SK-N-SH treated with all-trans-retinoic acid at 6 μM for 48 hours (cell line): ENCODE results near the gene GPR137.

Source experiments
- ATAC-seq: fragments of 200-7000 bp; cut with Tn5 transposase; 3 replicates; pipeline ENCODE4 v1.9.1; 2020; ENCODE audit warnings: mild to moderate bottlenecking, moderate library complexity
- ARNTL ChIP-seq: fragments of 450-650 bp; formaldehyde crosslinking; IDR thresholded peaks from 2 replicates; pipeline ENCODE4 v1.5.0; 2020; ENCODE audit warnings: low read depth, mild to moderate bottlenecking, moderate library complexity, borderline replicate concordance
- BACH2 ChIP-seq: fragments of 250-450 bp; sonication (Bioruptor Pico); IDR thresholded peaks from 2 replicates; pipeline ENCODE4 v1.9.0; 2021; ENCODE audit warnings: mild to moderate bottlenecking, borderline replicate concordance
- CREB5 ChIP-seq: fragments of 250-450 bp; sonication (Bioruptor Pico); IDR thresholded peaks from 2 replicates; pipeline ENCODE4 v1.5.1; 2020; ENCODE audit warnings: low read depth, mild to moderate bottlenecking, moderate library complexity
- CSDC2 ChIP-seq: fragments of 250-450 bp; sonication (Bioruptor Pico); IDR thresholded peaks from 2 replicates; pipeline ENCODE4 v1.5.0; 2020; ENCODE audit warnings: mild to moderate bottlenecking, moderate library complexity
- ESRRG ChIP-seq: fragments of 250-450 bp; sonication (Bioruptor Pico); IDR thresholded peaks from 2 replicates; pipeline ENCODE4 v1.6.1; 2021; ENCODE audit warnings: mild to moderate bottlenecking
- GLIS3 ChIP-seq: fragments of 250-450 bp; sonication (Bioruptor Pico); IDR thresholded peaks from 2 replicates; pipeline ENCODE4 v1.5.0; 2020; ENCODE audit warnings: mild to moderate bottlenecking, moderate library complexity
- ISL1 ChIP-seq: fragments of 250-450 bp; sonication (Bioruptor Pico); IDR thresholded peaks from 2 replicates; pipeline ENCODE4 v2.1.2; 2022; ENCODE audit warnings: mild to moderate bottlenecking, moderate library complexity
- OSR1 ChIP-seq: fragments of 250-450 bp; sonication (Bioruptor Pico); IDR thresholded peaks from 2 replicates; pipeline ENCODE4 v1.8.0; 2022; ENCODE audit warnings: moderate library complexity, mild to moderate bottlenecking, inconsistent platforms
- PATZ1 ChIP-seq: fragments of 250-450 bp; sonication (Bioruptor Pico); IDR thresholded peaks from 2 replicates; pipeline ENCODE4 v1.8.0; 2020; ENCODE audit warnings: mild to moderate bottlenecking, moderate library complexity, borderline replicate concordance
- POU6F1 ChIP-seq: fragments of 250-450 bp; sonication (Bioruptor Pico); IDR thresholded peaks from 2 replicates; pipeline ENCODE4 v1.8.0; 2021; ENCODE audit warnings: low read depth, mild to moderate bottlenecking, moderate library complexity, borderline replicate concordance
- PPARA ChIP-seq: fragments of 250-450 bp; sonication (Bioruptor Pico); IDR thresholded peaks from 2 replicates; pipeline ENCODE4 v1.5.0; 2020; ENCODE audit warnings: mild to moderate bottlenecking, borderline replicate concordance
- RARB ChIP-seq: fragments of 250-450 bp; sonication (Bioruptor Pico); IDR thresholded peaks from 2 replicates; pipeline ENCODE4 v1.8.0; 2021; ENCODE audit warnings: mild to moderate bottlenecking, moderate library complexity
- SNAI2 ChIP-seq: fragments of 250-450 bp; sonication (Bioruptor Pico); IDR thresholded peaks from 2 replicates; pipeline ENCODE4 v1.5.0; 2020; ENCODE audit warnings: mild to moderate bottlenecking, moderate library complexity
- TCF4 ChIP-seq: fragments of 250-450 bp; sonication (Bioruptor Pico); IDR thresholded peaks from 2 replicates; pipeline ENCODE4 v1.8.0; 2021; ENCODE audit warnings: mild to moderate bottlenecking, moderate library complexity, borderline replicate concordance
- TOX ChIP-seq: fragments of 250-450 bp; sonication (Bioruptor Pico); IDR thresholded peaks from 2 replicates; pipeline ENCODE4 v1.8.0; 2021; ENCODE audit warnings: mild to moderate bottlenecking, moderate library complexity, borderline replicate concordance
- TSHZ2 ChIP-seq: fragments of 250-450 bp; sonication (Bioruptor Pico); IDR thresholded peaks from 2 replicates; pipeline ENCODE4 v1.5.0; 2020; ENCODE audit warnings: mild to moderate bottlenecking, moderate library complexity
- ZC3H10 ChIP-seq: fragments of 250-450 bp; sonication (Bioruptor Pico); IDR thresholded peaks from 2 replicates; pipeline ENCODE4 v1.5.1; 2021; ENCODE audit warnings: mild to moderate bottlenecking, moderate library complexity
- ZFP3 ChIP-seq: fragments of 250-450 bp; sonication (Bioruptor Pico); IDR thresholded peaks from 2 replicates; pipeline ENCODE4 v1.5.0; 2020; ENCODE audit warnings: mild to moderate bottlenecking, moderate library complexity
- ZFP30 ChIP-seq: fragments of 450-650 bp; formaldehyde crosslinking; IDR thresholded peaks from 2 replicates; pipeline ENCODE4 v1.5.0; 2022; ENCODE audit warnings: mild to moderate bottlenecking, moderate library complexity
- ZNF565 ChIP-seq: fragments of 450-650 bp; formaldehyde crosslinking; conservative IDR thresholded peaks from 2 replicates; pipeline ENCODE4 v1.5.0; 2020; ENCODE audit warnings: low read depth, mild to moderate bottlenecking, moderate library complexity
- ZNF70 ChIP-seq: fragments of 450-650 bp; formaldehyde crosslinking; IDR thresholded peaks from 2 replicates; pipeline ENCODE4 v1.5.0; 2020; ENCODE audit warnings: mild to moderate bottlenecking, moderate library complexity
- ZNF8 ChIP-seq: fragments of 450-650 bp; formaldehyde crosslinking; IDR thresholded peaks from 2 replicates; pipeline ENCODE4 v1.5.0; 2020; ENCODE audit warnings: mild to moderate bottlenecking, moderate library complexity

Gene GPR137

DNA sequence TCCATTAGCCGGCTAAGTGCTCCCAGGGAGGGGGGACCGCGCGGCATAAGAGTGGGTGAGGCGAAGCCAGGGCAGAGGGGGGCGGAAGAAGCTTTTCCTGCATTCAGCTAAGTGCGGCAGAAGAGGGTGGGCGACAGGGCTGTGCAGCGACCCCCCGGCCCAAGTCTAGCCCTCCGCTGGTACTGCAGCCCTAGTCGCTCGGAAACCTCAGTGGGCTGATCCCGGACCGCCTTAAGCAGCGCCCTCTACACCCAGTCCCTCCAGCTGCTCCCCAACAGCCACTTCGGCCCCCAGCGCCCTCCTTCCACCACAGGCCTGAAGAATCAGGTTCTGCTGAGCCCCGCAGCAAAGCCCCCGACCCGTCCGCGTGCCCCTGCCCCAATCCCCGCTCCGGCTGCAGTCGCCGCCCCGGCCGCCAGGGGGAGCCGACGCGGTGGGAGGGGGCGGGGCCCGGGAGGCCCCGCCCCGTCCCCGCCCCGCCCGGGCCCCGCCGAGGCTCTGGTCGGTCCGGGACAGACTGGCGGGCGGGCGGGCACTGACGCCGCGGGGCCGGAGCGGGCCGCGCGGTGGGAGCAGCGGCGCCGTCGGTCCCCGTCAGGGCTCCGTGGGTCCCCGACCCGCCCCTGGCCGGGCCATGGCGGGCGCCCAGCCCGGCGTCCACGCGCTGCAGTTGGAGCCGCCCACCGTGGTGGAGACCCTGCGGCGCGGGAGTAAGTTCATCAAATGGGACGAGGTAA is 34.5 kb upstream of the GPR137 start, which contains the start of gene PLCB3:
PLCB3 (plus strand) TSS at position 515 of the 737 bp plus-strand sequence; CDS start at position 635, 120 bp downstream.
- TF ChIP-seq ZFP30 (CRISPR knock-in tag) (no peak), ZNF8 (CRISPR knock-in tag) (no peak), TSHZ2 (CRISPR knock-in tag) (no peak), ZNF565 (CRISPR knock-in tag) (no peak), PPARA (CRISPR knock-in tag) (no peak), CSDC2 (CRISPR knock-in tag) (no peak), PATZ1 (CRISPR knock-in tag) (no peak), ARNTL (CRISPR knock-in tag) (no peak), OSR1 (no peak), TOX (CRISPR knock-in tag) (no peak), ZFP3 (CRISPR knock-in tag) (no peak), CREB5 (CRISPR knock-in tag) (no peak), SNAI2 (no peak), ZC3H10 (CRISPR knock-in tag) (no peak), POU6F1 (CRISPR knock-in tag) (no peak), TCF4 (no peak), RARB (CRISPR knock-in tag) (no peak), BACH2 (no peak), ESRRG (no peak), ISL1 (CRISPR knock-in tag) (no peak)
- peak; percentile 14 for ATAC-seq

DNA sequence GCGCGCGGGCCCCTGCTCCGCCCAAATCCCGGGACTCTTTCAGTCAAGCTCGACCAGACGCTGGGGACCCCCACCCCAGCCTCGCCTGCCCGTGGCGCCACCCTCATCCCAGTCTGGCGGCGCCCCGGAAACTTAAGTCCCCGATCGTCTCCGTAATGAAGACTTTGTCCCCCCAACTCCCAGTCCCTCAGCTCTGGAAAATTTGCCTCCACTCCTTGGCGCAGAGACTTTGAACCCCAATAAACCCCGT is 34.0 kb upstream of the GPR137 start:
- TF ChIP-seq TCF4 (no peak), OSR1 (no peak), GLIS3 (CRISPR knock-in tag) (no peak), ZNF565 (CRISPR knock-in tag) (no peak), PATZ1 (CRISPR knock-in tag) (no peak), ZNF70 (CRISPR knock-in tag) (no peak), TOX (CRISPR knock-in tag) (no peak), ZNF8 (CRISPR knock-in tag) (no peak), SNAI2 (no peak), CSDC2 (CRISPR knock-in tag) (no peak)
- TF ChIP-seq, all 23 proteins: peak for 0
- no peak for ATAC-seq
